ENCODE data around the gene LACC1.

GRCh38 chr13:43848001-43848649 is 31.6 kb upstream of the LACC1 start:
- TF ChIP-seq POLR2AphosphoS5 (IDR thresholded peaks at IDR 0.05; ENCODE audit: low read depth, low read length) = no peak
- TF ChIP-seq TAF1 (IDR thresholded peaks at IDR 0.05; ENCODE audit: borderline replicate concordance, low read depth, low read length) = no peak
